CD4-positive, alpha-beta T cell (primary cell): ENCODE data around the gene PPP2R2C. TPM values are rescaled to one million over a fixed set of nuclear protein-coding genes. Genes with fewer than 3 reads are reported as not detected.

ENCODE experiments used
- ATAC-seq: fragments of 200-7000 bp; cut with Tn5 transposase; one replicate; pipeline ENCODE4 v1.10.0; 2022; ENCODE audit warnings: mild to moderate bottlenecking; ENCODE audit not compliant: poor library complexity
- CTCF ChIA-PET: fragments of 350-600 bp; sonication (Branson Sonifier 250); formaldehyde crosslinking; loops from one replicate; lab custom pipeline; 2021; ENCODE audit warnings: antibody characterized with exemption, inconsistent platforms; lab: Charles Lee
- POLR2A ChIA-PET: fragments of 350-600 bp; sonication (Branson Sonifier 250); formaldehyde crosslinking; loops from one replicate; lab custom pipeline; 2021; ENCODE audit warnings: antibody characterized with exemption, inconsistent platforms; lab: Charles Lee
- DNase-seq, 14 experiments: peaks; one replicate each; pipeline ENCODE4 v3.0.0-alpha.2; 2013 to 2020; ENCODE audit warnings: mixed read lengths in 2 of 14
- H3K27ac ChIP-seq, 2 donors: one replicate each; pipeline versions ENCODE4 v1.5.1 to v1.7.0; 2013; ENCODE audit warnings: low read length in 2 of 2, low read depth in 1 of 2, mild to moderate bottlenecking in 1 of 2
- H3K27me3 ChIP-seq, 2 experiments: 1 replicate in 1 of 2; 2 replicates in 1 of 2; pipeline versions ENCODE4 v1.6.1 to v1.7.0; 2013; ENCODE audit warnings: low read length in 2 of 2, control low read depth in 1 of 2, mild to moderate bottlenecking in 1 of 2, moderate library complexity in 1 of 2; ENCODE audit not compliant: insufficient read depth in 2 of 2, control insufficient read depth in 1 of 2
- H3K36me3 ChIP-seq: one replicate; pipeline ENCODE4 v1.6.1; 2013; ENCODE audit warnings: low read length, control low read depth; ENCODE audit not compliant: insufficient read depth
- H3K4me1 ChIP-seq: one replicate; pipeline ENCODE4 v1.6.1; 2013; ENCODE audit warnings: low read length, control low read depth; ENCODE audit not compliant: insufficient read depth
- H3K4me3 ChIP-seq: one replicate; pipeline ENCODE4 v1.5.1; 2013; ENCODE audit warnings: mild to moderate bottlenecking, low read length, moderate library complexity
- H3K9me3 ChIP-seq, 2 experiments: 1 replicate in 1 of 2; 2 replicates in 1 of 2; pipeline versions ENCODE4 v1.6.1 to v1.7.0; 2013; ENCODE audit warnings: low read length in 2 of 2, mild to moderate bottlenecking in 2 of 2, control low read depth in 1 of 2, moderate library complexity in 1 of 2; ENCODE audit not compliant: control insufficient read depth in 1 of 2, insufficient read depth in 1 of 2
- H3K27ac Mint-ChIP-seq: one replicate; pipeline ENCODE4 v1.8.0; 2020; ENCODE audit warnings: mixed read lengths
- H3K27me3 Mint-ChIP-seq: one replicate; pipeline ENCODE4 v1.8.0; 2021; ENCODE audit warnings: mixed read lengths
- H3K36me3 Mint-ChIP-seq: one replicate; pipeline ENCODE4 v1.8.0; 2021; ENCODE audit warnings: low read depth, mixed read lengths
- H3K4me1 Mint-ChIP-seq: one replicate; pipeline ENCODE4 v1.8.0; 2021; ENCODE audit warnings: low read depth, mixed read lengths
- H3K4me3 Mint-ChIP-seq: one replicate; pipeline ENCODE4 v1.8.0; 2020; ENCODE audit warnings: mild to moderate bottlenecking, mixed read lengths
- H3K9me3 Mint-ChIP-seq: one replicate; pipeline ENCODE4 v1.8.0; 2020; ENCODE audit warnings: mixed read lengths
- CTCF ChIP-seq: fragments of 200-600 bp; IDR thresholded peaks from one replicate; pipeline ENCODE4 v1.8.0; 2022; ENCODE audit warnings: antibody characterized with exemption, mild to moderate bottlenecking
- intact Hi-C, 2 experiments: fragments of 100-400 bp; cut with DNase I in 1 of 2; cut with micrococcal nuclease in 1 of 2; formaldehyde crosslinking; loops; one replicate each; pipeline versions ENCODE4 v1.15.1 to v1.9.0; 2023 to 2025; cut with DNase I, micrococcal nuclease
- total RNA-seq, 174 experiments: library from RNA in 2 of 174; stranded (reverse) in 2 of 174; gene quantifications; one replicate each; pipeline ENCODE4 v1.2.3 and lab custom pipeline; 2021 to 2026

Gene PPP2R2C
- total RNA-seq, 2 experiments from 2014 or later = not detected

DNA sequence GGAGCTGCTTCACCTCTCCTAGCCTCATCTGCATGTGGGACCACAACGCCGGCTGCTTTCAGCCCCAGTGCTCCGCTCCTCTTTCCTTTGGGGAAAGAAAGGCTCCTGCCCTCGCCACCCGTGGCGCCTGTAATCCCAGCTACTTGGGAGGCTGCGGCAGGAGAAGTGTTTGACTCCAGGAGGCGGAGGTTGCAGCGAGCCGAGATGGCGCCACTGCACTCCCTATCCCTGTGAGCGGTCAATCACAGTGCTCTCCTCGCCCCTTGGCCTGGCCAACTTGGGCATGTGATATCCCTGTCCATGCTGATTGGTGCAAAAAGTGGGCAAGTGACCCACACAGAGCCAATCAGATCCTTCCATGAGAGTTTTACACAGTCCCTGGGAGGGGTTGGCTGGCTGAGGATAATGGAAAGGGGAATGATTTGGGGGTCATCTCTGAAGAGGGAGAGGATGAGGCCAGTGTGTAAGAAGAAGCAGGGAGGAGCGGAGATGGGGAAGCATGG, 146.6 kb downstream of the PPP2R2C start:
- no peak for DNase-seq
- Mint-ChIP-seq H3K9me3 (peaks cover under 1% of the 10 kb centered on the region), H3K27ac (no peak overlapping the region), H3K4me1 (no peaks in the 10 kb centered on the region), H3K27me3 (peaks cover 61% of the 10 kb centered on the region), H3K36me3 (no peaks in the 10 kb centered on the region), H3K4me3 (no peak overlapping the region)
- no peak for TF ChIP-seq CTCF
- ATAC-seq = no peak
- Histone ChIP-seq H3K9me3 (no peaks in the 10 kb centered on the region), H3K36me3 (no peaks in the 10 kb centered on the region), H3K4me3 (no peak overlapping the region), H3K4me1 (peaks cover 2% of the 10 kb centered on the region), H3K27me3 (peaks cover 19 to 30% of the 10 kb centered on the region in 2 experiments), H3K27ac (no peak overlapping the region)
- intact Hi-C loops = loop anchor here in 1 of 2 experiments (5.0 kb wide), 1 partner anchor 1834 kb away; no protein-coding TSS in a partner anchor
- ChIA-PET POLR2A (no interaction called here), CTCF (interaction anchor here (1.5 kb wide), 1 partner anchor 75 kb away, joined by 6 read pairs; no protein-coding TSS in a partner anchor)

DNA sequence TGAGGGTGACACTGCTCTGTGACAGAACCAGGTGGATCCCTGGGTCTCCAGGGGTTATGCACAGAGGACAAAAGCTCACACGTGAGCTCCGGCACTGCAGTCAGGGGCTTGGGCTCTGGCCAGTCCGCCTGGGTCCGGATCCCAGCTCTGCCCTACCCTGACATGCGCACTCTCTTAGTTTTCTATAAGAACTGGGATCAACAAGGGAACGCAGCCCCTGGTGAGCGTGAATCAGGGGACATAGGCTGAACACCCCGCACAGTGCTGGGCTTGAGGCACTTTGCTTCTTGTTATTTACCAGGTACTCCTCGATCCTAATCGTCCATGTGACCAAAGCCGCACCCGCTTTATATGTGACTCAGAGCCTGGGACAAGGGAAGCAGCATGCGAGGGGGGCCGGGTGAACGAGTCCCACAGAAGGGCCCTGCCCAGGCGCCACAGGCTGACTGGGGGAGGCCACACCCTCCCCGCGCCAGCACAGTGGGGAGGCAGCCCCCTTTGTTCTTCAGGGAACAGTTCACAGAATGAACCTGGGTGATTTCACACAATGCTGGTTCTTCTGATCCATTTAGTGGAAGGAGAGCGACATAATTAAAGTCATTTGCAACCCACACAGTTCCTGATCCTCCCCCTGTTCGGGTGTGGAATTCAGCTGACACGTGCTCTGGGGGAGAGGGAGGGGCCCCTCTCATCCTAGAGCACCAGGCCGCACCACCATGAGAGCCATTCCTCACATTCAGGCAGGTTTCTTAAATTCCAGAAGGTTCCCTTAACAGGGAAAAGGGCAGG, 147.2 kb downstream of the PPP2R2C start:
- TF ChIP-seq CTCF = no peak
- Mint-ChIP-seq H3K27me3 (peaks cover 64% of the 10 kb centered on the region), H3K4me1 (no peaks in the 10 kb centered on the region), H3K9me3 (peaks cover 2% of the 10 kb centered on the region), H3K4me3 (no peak overlapping the region), H3K36me3 (no peaks in the 10 kb centered on the region), H3K27ac (no peak overlapping the region)
- Histone ChIP-seq H3K9me3 (no peaks in the 10 kb centered on the region), H3K27ac (no peak overlapping the region), H3K27me3 (peaks cover 19 to 30% of the 10 kb centered on the region in 2 experiments), H3K4me3 (no peak overlapping the region), H3K36me3 (no peaks in the 10 kb centered on the region), H3K4me1 (peaks cover 2% of the 10 kb centered on the region)
- ATAC-seq (no peak), DNase-seq (no peak)
- ChIA-PET POLR2A (no interaction called here), CTCF (interaction anchor here (1.5 kb wide), 1 partner anchor 74 kb away, joined by 6 read pairs; no protein-coding TSS in a partner anchor)
- intact Hi-C loops = loop anchor here in 1 of 2 experiments (5.0 kb wide), 1 partner anchor 1833 kb away; no protein-coding TSS in a partner anchor

DNA sequence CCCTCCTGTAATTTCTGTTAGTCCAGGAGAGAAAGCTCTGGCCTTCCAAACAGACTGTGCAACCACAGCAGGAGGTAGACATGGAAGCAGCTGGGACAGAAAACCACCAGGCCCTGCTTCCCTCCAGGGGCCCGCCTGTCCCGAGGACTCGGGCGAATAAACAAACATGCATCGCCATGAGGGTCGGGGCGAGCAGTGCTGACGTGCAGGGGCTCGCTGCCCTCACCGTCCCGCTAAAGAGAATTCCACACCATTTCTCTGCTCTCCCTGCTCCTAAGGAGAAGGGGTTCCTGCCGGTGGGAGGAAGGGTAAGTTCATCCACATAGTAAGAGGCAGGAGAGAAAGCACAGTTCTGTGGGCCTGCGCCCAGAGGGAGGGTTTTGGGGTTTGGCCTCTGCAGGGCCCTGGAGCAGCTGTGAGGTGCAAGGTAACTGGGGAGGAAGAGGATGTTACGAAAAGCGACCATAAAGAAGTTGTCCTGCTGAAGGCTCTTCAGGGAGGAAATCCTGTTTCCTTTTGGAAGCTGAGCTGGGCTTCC, 147.9 kb downstream of the PPP2R2C start:
- Histone ChIP-seq H3K9me3 (peaks cover 0 to 5% of the 10 kb centered on the region in 2 experiments), H3K4me1 (peaks cover 2% of the 10 kb centered on the region), H3K4me3 (no peak overlapping the region), H3K27ac (no peak overlapping the region), H3K36me3 (no peaks in the 10 kb centered on the region), H3K27me3 (peaks cover 19 to 32% of the 10 kb centered on the region in 2 experiments)
- DNase-seq (no peak), ATAC-seq (no peak)
- H3K4me1 Mint-ChIP-seq = no peaks in the 10 kb centered on the region
- H3K27ac Mint-ChIP-seq = no peak overlapping the region
- ChIA-PET CTCF (interaction anchor here (1.5 kb wide), 1 partner anchor 74 kb away, joined by 6 read pairs; no protein-coding TSS in a partner anchor), POLR2A (no interaction called here)
- H3K36me3 Mint-ChIP-seq = no peaks in the 10 kb centered on the region
- no peak for TF ChIP-seq CTCF
- H3K27me3 Mint-ChIP-seq = peaks cover 62% of the 10 kb centered on the region
- no peak overlapping the region for H3K4me3 Mint-ChIP-seq
- intact Hi-C loops = no loop called here
- peaks cover 2% of the 10 kb centered on the region for H3K9me3 Mint-ChIP-seq
